B cell (primary cell): ENCODE results near the gene ZBTB48.

Source experiments
- EZH2 ChIP-seq: IDR thresholded peaks from 2 replicates; pipeline ENCODE4 v1.6.1; 2012; ENCODE audit warnings: borderline replicate concordance, low read depth, mild to moderate bottlenecking, moderate library complexity, low read length; ENCODE audit not compliant: insufficient read depth, poor library complexity, severe bottlenecking
- TF ChIP-seq, protein P1 (sequence below): fragments of 200-600 bp; IDR thresholded peaks from one replicate; pipeline ENCODE4 v1.8.0; 2022; ENCODE audit warnings: antibody characterized with exemption, mild to moderate bottlenecking

DNA sequence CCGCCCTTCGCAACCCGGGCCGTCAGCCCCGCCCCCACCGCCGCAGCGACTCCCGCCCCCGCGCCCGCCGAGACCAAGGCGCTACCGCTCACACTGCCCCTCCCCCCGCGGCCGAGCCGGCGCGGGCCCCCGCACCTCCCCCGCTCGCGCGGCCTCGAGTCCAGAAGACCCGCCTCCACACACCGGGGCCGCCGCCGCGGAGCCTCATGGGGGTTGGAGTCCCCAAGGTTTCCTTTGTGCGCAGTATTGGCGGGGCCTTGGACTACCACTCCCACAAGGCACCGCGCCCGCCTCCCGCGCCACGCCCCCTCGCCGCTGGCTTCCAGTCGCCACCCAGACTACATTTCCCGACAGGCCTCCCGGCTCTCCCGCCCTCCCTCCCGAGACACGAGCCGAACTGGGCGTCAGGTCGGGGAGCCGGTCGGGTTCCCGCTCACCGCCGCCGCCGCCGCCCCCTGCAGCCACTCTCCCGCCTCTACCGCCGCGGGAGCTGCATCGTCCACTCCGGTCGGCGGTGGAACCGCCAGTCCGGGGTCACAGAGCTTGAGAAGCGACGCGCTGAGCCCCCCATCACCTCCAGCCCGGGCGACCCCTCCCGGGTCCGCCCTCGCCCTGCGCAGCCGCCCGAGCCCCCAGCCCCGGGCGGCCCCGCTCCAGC, 33.7 kb downstream of the ZBTB48 start, which contains the start of gene PHF13:
- TF ChIP-seq, protein P1, sequence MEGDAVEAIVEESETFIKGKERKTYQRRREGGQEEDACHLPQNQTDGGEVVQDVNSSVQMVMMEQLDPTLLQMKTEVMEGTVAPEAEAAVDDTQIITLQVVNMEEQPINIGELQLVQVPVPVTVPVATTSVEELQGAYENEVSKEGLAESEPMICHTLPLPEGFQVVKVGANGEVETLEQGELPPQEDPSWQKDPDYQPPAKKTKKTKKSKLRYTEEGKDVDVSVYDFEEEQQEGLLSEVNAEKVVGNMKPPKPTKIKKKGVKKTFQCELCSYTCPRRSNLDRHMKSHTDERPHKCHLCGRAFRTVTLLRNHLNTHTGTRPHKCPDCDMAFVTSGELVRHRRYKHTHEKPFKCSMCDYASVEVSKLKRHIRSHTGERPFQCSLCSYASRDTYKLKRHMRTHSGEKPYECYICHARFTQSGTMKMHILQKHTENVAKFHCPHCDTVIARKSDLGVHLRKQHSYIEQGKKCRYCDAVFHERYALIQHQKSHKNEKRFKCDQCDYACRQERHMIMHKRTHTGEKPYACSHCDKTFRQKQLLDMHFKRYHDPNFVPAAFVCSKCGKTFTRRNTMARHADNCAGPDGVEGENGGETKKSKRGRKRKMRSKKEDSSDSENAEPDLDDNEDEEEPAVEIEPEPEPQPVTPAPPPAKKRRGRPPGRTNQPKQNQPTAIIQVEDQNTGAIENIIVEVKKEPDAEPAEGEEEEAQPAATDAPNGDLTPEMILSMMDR: no peak
- TF ChIP-seq EZH2: no peak
